GM23338 (cell line): ENCODE data around the gene TIMP4. TPM values are rescaled to one million over a fixed set of nuclear protein-coding genes. Genes with fewer than 3 reads are reported as not detected.

ENCODE experiments used
- ATAC-seq: fragments of 200-7000 bp; cut with Tn5 transposase; 3 replicates; pipeline ENCODE4 v1.9.1; 2020
- DNase-seq: peaks from one replicate; pipeline ENCODE4 v3.0.0-alpha.2; 2015; ENCODE audit warnings: low spot score
- H2AFZ ChIP-seq: fragments of 200-600 bp; sonication (generic); 2 replicates; pipeline ENCODE4 v1.8.0; 2016; ENCODE audit warnings: antibody characterized with exemption, mild to moderate bottlenecking, moderate library complexity
- H3F3A ChIP-seq: fragments of 200-600 bp; sonication (generic); replicated peaks from 2 replicates; pipeline ENCODE4 v1.8.0; 2017; ENCODE audit warnings: antibody characterized with exemption, mixed run types, low read depth
- H3K27ac ChIP-seq: fragments of 200-600 bp; sonication (generic); 2 replicates; pipeline ENCODE4 v1.6.1; 2016; ENCODE audit warnings: low read depth
- H3K27me3 ChIP-seq: fragments of 200-600 bp; sonication (generic); 2 replicates; pipeline ENCODE4 v1.8.0; 2016; ENCODE audit warnings: mild to moderate bottlenecking, mixed run types, moderate library complexity; ENCODE audit not compliant: insufficient read depth
- H3K36me3 ChIP-seq: fragments of 200-600 bp; sonication (generic); 2 replicates; pipeline ENCODE4 v1.8.0; 2016; ENCODE audit warnings: mild to moderate bottlenecking; ENCODE audit not compliant: insufficient read depth
- H3K4me1 ChIP-seq: fragments of 200-600 bp; sonication (generic); 2 replicates; pipeline ENCODE4 v1.8.0; 2016; ENCODE audit warnings: mild to moderate bottlenecking, moderate library complexity; ENCODE audit not compliant: insufficient read depth
- H3K4me2 ChIP-seq: fragments of 200-600 bp; sonication (generic); 2 replicates; pipeline ENCODE4 v1.7.1; 2017; ENCODE audit warnings: mixed run types
- H3K4me3 ChIP-seq: fragments of 200-600 bp; sonication (generic); 2 replicates; pipeline ENCODE4 v1.6.1; 2016; ENCODE audit warnings: mixed run types
- H3K79me2 ChIP-seq: fragments of 200-600 bp; sonication (generic); replicated peaks from 2 replicates; pipeline ENCODE4 v1.8.0; 2017; ENCODE audit warnings: mild to moderate bottlenecking; ENCODE audit not compliant: insufficient read depth
- H3K9me2 ChIP-seq: fragments of 200-600 bp; sonication (generic); 2 replicates; pipeline ENCODE4 v1.8.0; 2017; ENCODE audit not compliant: insufficient read depth
- H4K20me1 ChIP-seq: fragments of 200-600 bp; sonication (generic); replicated peaks from 2 replicates; pipeline ENCODE4 v1.8.0; 2017; ENCODE audit warnings: mild to moderate bottlenecking; ENCODE audit not compliant: insufficient read depth
- H3K27ac Mint-ChIP-seq: 2 replicates; pipeline ENCODE4 v1.8.0; 2020; ENCODE audit warnings: inconsistent platforms, mild to moderate bottlenecking, moderate library complexity, mixed read lengths
- H3K27me3 Mint-ChIP-seq: 3 replicates; pipeline ENCODE4 v1.8.0; 2022; ENCODE audit warnings: low read depth, mild to moderate bottlenecking, moderate library complexity, mixed read lengths, inconsistent platforms; ENCODE audit not compliant: insufficient read depth, poor library complexity
- H3K36me3 Mint-ChIP-seq: 3 replicates; pipeline ENCODE4 v1.8.0; 2021; ENCODE audit warnings: low read depth, mild to moderate bottlenecking, inconsistent platforms, moderate library complexity, mixed read lengths
- H3K4me1 Mint-ChIP-seq: 3 replicates; pipeline ENCODE4 v1.8.0; 2020; ENCODE audit warnings: mild to moderate bottlenecking, inconsistent platforms, mixed read lengths
- H3K4me3 Mint-ChIP-seq: 3 replicates; pipeline ENCODE4 v1.8.0; 2021; ENCODE audit warnings: moderate library complexity, mild to moderate bottlenecking, inconsistent platforms, mixed read lengths
- H3K9me3 Mint-ChIP-seq: 3 replicates; pipeline ENCODE4 v1.8.0; 2020; ENCODE audit warnings: moderate library complexity, mild to moderate bottlenecking, inconsistent platforms, mixed read lengths
- EZH2phosphoT487 ChIP-seq: fragments of 200-600 bp; sonication (generic); IDR thresholded peaks from one replicate; pipeline ENCODE4 v1.8.1; 2018; ENCODE audit warnings: antibody characterized with exemption; ENCODE audit not compliant: unreplicated experiment
- JUNB ChIP-seq: IDR thresholded peaks from one replicate; pipeline ENCODE4 v1.6.1; 2016; ENCODE audit warnings: antibody characterized with exemption; ENCODE audit not compliant: unreplicated experiment
- NANOG ChIP-seq: IDR thresholded peaks from 2 replicates; pipeline ENCODE4 v1.6.1; 2016; ENCODE audit warnings: antibody characterized with exemption, borderline replicate concordance
- STAT1 ChIP-seq: IDR thresholded peaks from one replicate; pipeline ENCODE4 v1.6.1; 2016; ENCODE audit warnings: antibody characterized with exemption; ENCODE audit not compliant: unreplicated experiment
- ZNF462 ChIP-seq: fragments of 250-450 bp; sonication (Bioruptor Pico); IDR thresholded peaks from 2 replicates; pipeline ENCODE4 v1.5.0; 2020; ENCODE audit warnings: mild to moderate bottlenecking, moderate library complexity
- polyA plus RNA-seq: library from polyadenylated mRNA; unstranded; fragments of >200 nt; fragmentation: Nextera tagmentation; extraction: Ambion mirVana; gene quantifications from 2 replicates; pipeline ENCODE4 v1.2.1, GENCODE V29; 2016
- total RNA-seq: library from RNA; depleted of rRNA; stranded (reverse); fragments of >200 nt; shearing (Covaris generic); gene quantifications from 2 replicates; pipeline ENCODE4 v1.2.3, GENCODE V29; 2014

TIMP4 gene
- total and polyA plus RNA-seq, 2 experiments from 2014 or later, result 6.7 to 11.1 TPM

- TF ChIP-seq ZNF462 (CRISPR knock-in tag) (no peak), JUNB (no peak)
These were observed 33.5 kb upstream of the TIMP4 start (continued) for GRCh38 chr3:12192173-12192572.

DNA sequence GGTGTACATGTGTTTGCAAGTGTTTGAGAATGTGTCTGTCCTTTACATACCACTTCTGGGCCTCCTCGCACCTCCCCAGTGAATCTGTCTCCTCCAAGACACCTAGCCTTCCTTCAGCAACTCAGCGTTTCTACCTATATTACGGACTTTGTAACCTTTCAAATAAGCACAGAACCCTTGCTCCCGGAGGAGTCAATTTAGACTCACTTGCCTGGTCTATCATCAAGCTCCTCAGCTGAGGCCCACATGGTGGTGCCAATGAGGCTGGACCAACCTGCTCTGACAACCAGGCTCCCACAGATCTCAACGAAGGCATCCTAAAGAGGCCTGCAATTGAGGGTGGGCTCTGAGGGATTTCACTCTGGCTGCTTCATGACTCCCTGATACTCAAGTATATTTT, 32.8 kb upstream of the TIMP4 start:
- DNase-seq, result no peak

GRCh38 chr3:12190832-12191231, 32.1 kb upstream of the TIMP4 start:
- H3K4me1 ChIP-seq, result no peaks in the 10 kb centered on the region
- H3K4me3 ChIP-seq, result no peak overlapping the region
- no peaks in the 10 kb centered on the region for H3K9me3 Mint-ChIP-seq
- no peak for ATAC-seq
- no peak for DNase-seq
- no peaks in the 10 kb centered on the region for H3K27me3 ChIP-seq
- no peak overlapping the region for H2AFZ ChIP-seq
- no peaks in the 10 kb centered on the region for H3K36me3 ChIP-seq
- H3K4me3 Mint-ChIP-seq, result no peak overlapping the region
- H3K4me2 ChIP-seq, result no peak overlapping the region
- H4K20me1 ChIP-seq, result no peaks in the 10 kb centered on the region
- H3K4me1 Mint-ChIP-seq, result peaks cover 21% of the 10 kb centered on the region
- H3F3A ChIP-seq, result no peaks in the 10 kb centered on the region
- H3K27me3 Mint-ChIP-seq, result peaks cover 2% of the 10 kb centered on the region
- H3K9me2 ChIP-seq, result no peaks in the 10 kb centered on the region
- 0 out of 3 replicates have a peak, but pooled peaks cover 3% of the 10 kb centered on the region for H3K36me3 Mint-ChIP-seq
- no peaks in the 10 kb centered on the region for H3K79me2 ChIP-seq
- no peak overlapping the region for H3K27ac Mint-ChIP-seq
- H3K27ac ChIP-seq, result no peak overlapping the region
- no peak for TF ChIP-seq EZH2phosphoT487
- TF ChIP-seq JUNB, result no peak
- TF ChIP-seq ZNF462 (CRISPR knock-in tag), result no peak
- TF ChIP-seq NANOG, result no peak

More for the DNA sequence above, 32.8 kb upstream of the TIMP4 start:
- Histone ChIP-seq H2AFZ (no peak overlapping the region), H3K9me2 (no peaks in the 10 kb centered on the region), H3K4me2 (no peak overlapping the region), H3K4me1 (no peaks in the 10 kb centered on the region), H4K20me1 (no peaks in the 10 kb centered on the region), H3K27ac (no peak overlapping the region), H3K79me2 (no peaks in the 10 kb centered on the region), H3K27me3 (no peaks in the 10 kb centered on the region), H3F3A (no peaks in the 10 kb centered on the region), H3K36me3 (no peaks in the 10 kb centered on the region), H3K4me3 (no peak overlapping the region)
- no peak for TF ChIP-seq EZH2phosphoT487
- TF ChIP-seq STAT1, result no peak
- no peak overlapping the region; the same call in 1 of the 2 replicates for H3K27ac Mint-ChIP-seq
- H3K4me1 Mint-ChIP-seq, result peaks cover 21% of the 10 kb centered on the region
- no peaks in the 10 kb centered on the region for H3K9me3 Mint-ChIP-seq
- H3K4me3 Mint-ChIP-seq, result no peak overlapping the region
- no peak for ATAC-seq
- H3K36me3 Mint-ChIP-seq, result 0 out of 3 replicates have a peak, but pooled peaks cover 3% of the 10 kb centered on the region
- H3K27me3 Mint-ChIP-seq, result peaks cover 2% of the 10 kb centered on the region
